ENCODE measurements around the gene PRMT1. TPM values are rescaled to one million over a fixed set of nuclear protein-coding genes. Genes with fewer than 3 reads are reported as not detected.

The PRMT1 gene
- polyA plus RNA-seq, 1 donor from 2014 or later = 610 TPM

GRCh38 chr19:49687150-49687549 lies 10.1 kb downstream of the PRMT1 start:
- no peaks in the 10 kb centered on the region for H3F3A ChIP-seq (ENCODE audit: insufficient read depth, low read length, poor library complexity, severe bottlenecking)
- H3K36me3 ChIP-seq (ENCODE audit: insufficient read depth, low read length) = no peaks in the 10 kb centered on the region
- H3K27me3 ChIP-seq (ENCODE audit: insufficient read depth, low read depth, low read length) = no peaks in the 10 kb centered on the region
- H3K9me3 ChIP-seq (ENCODE audit: low read length) = no peaks in the 10 kb centered on the region
- TF ChIP-seq POLR2AphosphoS5 (IDR thresholded peaks at IDR 0.05) (no peak), REST (IDR thresholded peaks at IDR 0.05; ENCODE audit: borderline replicate concordance) (no peak), EP300 (conservative IDR thresholded peaks at IDR 0.05; ENCODE audit: poor library complexity, severe bottlenecking) (no peak), SMC3 (conservative IDR thresholded peaks at IDR 0.05; ENCODE audit: poor library complexity) (no peak), MXI1 (conservative IDR thresholded peaks at IDR 0.05; ENCODE audit: poor library complexity, severe bottlenecking) (no peak), RAD21 (conservative IDR thresholded peaks at IDR 0.05) (no peak), EZH2 (IDR thresholded peaks at IDR 0.05; ENCODE audit: borderline replicate concordance, insufficient read depth, low read length, poor library complexity, severe bottlenecking) (no peak), TAF1 (IDR thresholded peaks at IDR 0.05; ENCODE audit: low read depth) (no peak), CTCF (IDR thresholded peaks at IDR 0.05; ENCODE audit: poor library complexity, severe bottlenecking) (no peak)
- H3K4me2 ChIP-seq (ENCODE audit: low read length) = no peak overlapping the region
- no peak overlapping the region for H3K27ac ChIP-seq (ENCODE audit: low read length)
- H2AFZ ChIP-seq (ENCODE audit: low read depth, low read length) = no peak overlapping the region
- no peaks in the 10 kb centered on the region for H4K20me1 ChIP-seq (ENCODE audit: insufficient read depth)
- no peak overlapping the region for H3K9ac ChIP-seq (ENCODE audit: low read length)
- no peak overlapping the region for H3K4me3 ChIP-seq (ENCODE audit: low read length)
- no peaks in the 10 kb centered on the region for H3K9me2 ChIP-seq (ENCODE audit: insufficient read depth, low read length)
- H3K79me2 ChIP-seq (replicated peaks; ENCODE audit: insufficient read depth, low read length) = peaks cover 7% of the 10 kb centered on the region

GRCh38 chr19:49687566-49688316 lies 10.7 kb downstream of the PRMT1 start:
- Histone ChIP-seq H3K9me2 (ENCODE audit: insufficient read depth, low read length) (no peaks in the 10 kb centered on the region), H3K9ac (ENCODE audit: low read length) (no peak overlapping the region), H3K27ac (ENCODE audit: low read length) (no peak overlapping the region), H3K4me3 (ENCODE audit: low read length) (no peak overlapping the region), H3K79me2 (replicated peaks; ENCODE audit: insufficient read depth, low read length) (peaks cover 13% of the 10 kb centered on the region), H4K20me1 (ENCODE audit: insufficient read depth) (no peaks in the 10 kb centered on the region), H3K4me2 (ENCODE audit: low read length) (no peak overlapping the region), H3F3A (ENCODE audit: insufficient read depth, low read length, poor library complexity, severe bottlenecking) (no peaks in the 10 kb centered on the region), H3K36me3 (ENCODE audit: insufficient read depth, low read length) (no peaks in the 10 kb centered on the region), H2AFZ (ENCODE audit: low read depth, low read length) (no peak overlapping the region), H3K9me3 (ENCODE audit: low read length) (no peaks in the 10 kb centered on the region), H3K27me3 (ENCODE audit: insufficient read depth, low read depth, low read length) (no peaks in the 10 kb centered on the region)
- no peak for TF ChIP-seq RAD21 (conservative IDR thresholded peaks at IDR 0.05)
- TF ChIP-seq EZH2 (IDR thresholded peaks at IDR 0.05; ENCODE audit: borderline replicate concordance, insufficient read depth, low read length, poor library complexity, severe bottlenecking) = no peak
- no peak for TF ChIP-seq MXI1 (conservative IDR thresholded peaks at IDR 0.05; ENCODE audit: poor library complexity, severe bottlenecking)
